H1 (cell line): ENCODE measurements around the gene H6PD. TPM values are rescaled to one million over a fixed set of nuclear protein-coding genes. Genes with fewer than 3 reads are reported as not detected.

Experiments
- CTCF ChIA-PET: fragments of 300-600 bp; sonication (Branson Sonifier 250); formaldehyde crosslinking; loops from one replicate; lab custom pipeline; 2021; ENCODE audit not compliant: partially characterized antibody; lab: Charles Lee
- POLR2A ChIA-PET: fragments of 300-600 bp; sonication (Branson Sonifier 250); formaldehyde crosslinking; loops from one replicate; lab custom pipeline; 2021; ENCODE audit warnings: inconsistent platforms; ENCODE audit not compliant: partially characterized antibody; lab: Charles Lee
- DNase-seq, 2 experiments: peaks; one replicate each; pipeline versions ENCODE4 v3.0.0 to v3.0.0-alpha.2; 2010 to 2022; ENCODE audit warnings: low spot score in 2 of 2, low read depth in 1 of 2, mixed read lengths in 1 of 2
- FAIRE-seq: peaks from 2 replicates; lab custom pipeline; 2011; peaks lifted over from hg19 to GRCh38; lab: Jason Lieb, UNC
- H2AFZ ChIP-seq: 2 replicates; pipeline ENCODE4 v1.8.1; 2012; ENCODE audit warnings: low read length, inconsistent platforms
- H2AK5ac ChIP-seq: 2 replicates; pipeline ENCODE4 v1.6.1; 2013; ENCODE audit warnings: low read depth, low read length
- H2BK120ac ChIP-seq: replicated peaks from 2 replicates; pipeline ENCODE3; 2013; ENCODE audit warnings: low read depth, low read length, inconsistent platforms
- H2BK12ac ChIP-seq: 2 replicates; pipeline ENCODE4 v1.6.1; 2013; ENCODE audit warnings: low read depth, low read length
- H2BK15ac ChIP-seq: 2 replicates; pipeline ENCODE4 v1.6.1; 2013; ENCODE audit warnings: low read length
- H2BK20ac ChIP-seq: 2 replicates; pipeline ENCODE4 v1.6.1; 2013; ENCODE audit warnings: low read length
- H2BK5ac ChIP-seq: 2 replicates; pipeline ENCODE4 v1.6.1; 2013; ENCODE audit warnings: low read depth, low read length
- H3K14ac ChIP-seq: 2 replicates; pipeline ENCODE4 v1.6.1; 2013; ENCODE audit warnings: inconsistent platforms; ENCODE audit not compliant: insufficient read length
- H3K18ac ChIP-seq: 2 replicates; pipeline ENCODE4 v1.6.1; 2013; ENCODE audit warnings: low read length; ENCODE audit errors: extremely low read depth
- H3K23ac ChIP-seq: 2 replicates; pipeline ENCODE4 v1.6.1; 2013; ENCODE audit warnings: inconsistent platforms; ENCODE audit not compliant: insufficient read length
- H3K23me2 ChIP-seq: 2 replicates; pipeline ENCODE4 v1.6.1; 2013; ENCODE audit warnings: low read depth, low read length
- H3K27ac ChIP-seq: 2 replicates; pipeline ENCODE4 v1.6.1; 2011; ENCODE audit warnings: low read depth, low read length, inconsistent platforms
- H3K27me3 ChIP-seq, 4 experiments: replicated peaks in 1 of 4; 1 replicate in 1 of 4; 2 replicates in 3 of 4; pipeline versions ENCODE4 v1.6.1 to v1.8.1; 2011 to 2013; ENCODE audit warnings: low read length in 3 of 4, mild to moderate bottlenecking in 3 of 4, inconsistent platforms in 2 of 4, mixed read lengths in 2 of 4, moderate library complexity in 1 of 4; ENCODE audit not compliant: control insufficient read depth in 3 of 4, insufficient read depth in 3 of 4; ENCODE audit errors: extremely low read depth in 1 of 4
- H3K36me3 ChIP-seq, 4 experiments: 2 replicates each; pipeline versions ENCODE4 v1.6.1 to v1.8.1; 2011 to 2013; ENCODE audit warnings: mild to moderate bottlenecking in 4 of 4, low read length in 3 of 4, moderate library complexity in 2 of 4, control low read depth in 1 of 4, inconsistent platforms in 1 of 4; ENCODE audit not compliant: insufficient read depth in 4 of 4, control insufficient read depth in 2 of 4
- H3K4ac ChIP-seq: replicated peaks from 2 replicates; pipeline ENCODE3; 2013; ENCODE audit warnings: low read length, low read depth, mixed read lengths, inconsistent platforms; ENCODE audit not compliant: insufficient read length
- H3K4me1 ChIP-seq, 4 experiments: replicated peaks in 1 of 4; 1 replicate in 1 of 4; 2 replicates in 3 of 4; pipeline versions ENCODE4 v1.6.1 to v1.8.1; 2011 to 2013; ENCODE audit warnings: low read length in 3 of 4, inconsistent platforms in 2 of 4, mixed read lengths in 1 of 4; ENCODE audit not compliant: insufficient read depth in 4 of 4, control insufficient read depth in 3 of 4
- H3K4me2 ChIP-seq, 2 experiments: 2 replicates each; pipeline versions ENCODE4 v1.6.1 to v1.8.1; 2011 to 2013; ENCODE audit warnings: low read depth in 2 of 2, low read length in 2 of 2, control low read depth in 1 of 2, inconsistent platforms in 1 of 2, mild to moderate bottlenecking in 1 of 2; ENCODE audit not compliant: insufficient read depth in 1 of 2
- H3K4me3 ChIP-seq, 4 experiments: fragments of 200-600, 300-600 bp in 1 of 4; sonication (generic), shearing (Covaris generic), sonication (Bioruptor Twin) in 1 of 4; 2 replicates each; pipeline versions ENCODE4 v1.5.1 to v1.8.1; 2011 to 2016; ENCODE audit warnings: low read length in 4 of 4, low read depth in 3 of 4, control low read depth in 2 of 4, inconsistent platforms in 2 of 4, mild to moderate bottlenecking in 2 of 4, mixed read lengths in 1 of 4, moderate library complexity in 1 of 4; ENCODE audit not compliant: insufficient read depth in 2 of 4; ENCODE audit errors: extremely low read depth in 1 of 4
- H3K56ac ChIP-seq: replicated peaks from 2 replicates; pipeline ENCODE3; 2013; ENCODE audit warnings: low read depth, mild to moderate bottlenecking, mixed read lengths, low read length, inconsistent platforms; ENCODE audit not compliant: insufficient read length
- H3K79me1 ChIP-seq: 2 replicates; pipeline ENCODE4 v1.6.1; 2013; ENCODE audit warnings: low read depth, low read length, control low read depth
- H3K79me2 ChIP-seq, 2 experiments: 2 replicates each; pipeline versions ENCODE4 v1.6.1 to v1.8.1; 2012 to 2013; ENCODE audit warnings: low read length in 2 of 2, mild to moderate bottlenecking in 2 of 2, inconsistent platforms in 1 of 2; ENCODE audit not compliant: insufficient read depth in 2 of 2, control insufficient read depth in 1 of 2
- H3K9ac ChIP-seq, 4 experiments: replicated peaks in 1 of 4; 1 replicate in 1 of 4; 2 replicates in 3 of 4; pipeline versions ENCODE4 v1.6.1 to v1.8.1; 2011 to 2013; ENCODE audit warnings: low read depth in 3 of 4, low read length in 3 of 4, control low read depth in 2 of 4, mild to moderate bottlenecking in 2 of 4, moderate library complexity in 2 of 4, inconsistent platforms in 1 of 4; ENCODE audit errors: extremely low read depth in 1 of 4
- H3K9me3 ChIP-seq, 2 experiments: 2 replicates each; pipeline versions ENCODE4 v1.6.1 to v1.8.1; 2012 to 2013; ENCODE audit warnings: mild to moderate bottlenecking in 2 of 2, moderate library complexity in 2 of 2, control low read depth in 1 of 2, inconsistent platforms in 1 of 2, low read depth in 1 of 2, low read length in 1 of 2, mixed read lengths in 1 of 2; ENCODE audit not compliant: insufficient read depth in 2 of 2
- H4K20me1 ChIP-seq, 2 experiments: replicated peaks in 1 of 2; 2 replicates each; pipeline versions ENCODE3 to v1.8.1; 2011 to 2013; ENCODE audit warnings: inconsistent platforms in 2 of 2, low read length in 2 of 2, mild to moderate bottlenecking in 1 of 2; ENCODE audit not compliant: insufficient read depth in 2 of 2, control insufficient read depth in 1 of 2
- H4K5ac ChIP-seq: 2 replicates; pipeline ENCODE4 v1.6.1; 2013; ENCODE audit warnings: low read length, low read depth, mixed read lengths, inconsistent platforms; ENCODE audit not compliant: insufficient read length
- H4K8ac ChIP-seq: 2 replicates; pipeline ENCODE4 v1.8.0; 2013; ENCODE audit warnings: mild to moderate bottlenecking, moderate library complexity, low read length, inconsistent platforms; ENCODE audit not compliant: insufficient read depth; ENCODE audit errors: extremely low read depth
- H4K91ac ChIP-seq: replicated peaks from 2 replicates; pipeline ENCODE3; 2013; ENCODE audit warnings: low read length, mixed read lengths, inconsistent platforms; ENCODE audit not compliant: insufficient read length
- CTCF ChIP-seq, 3 experiments: IDR thresholded peaks; 1 replicate in 2 of 3; 2 replicates in 1 of 3; pipeline versions ENCODE4 v1.5.1 to v1.6.1; 2011; ENCODE audit warnings: low read length in 3 of 3, mild to moderate bottlenecking in 3 of 3, inconsistent platforms in 2 of 3, low read depth in 1 of 3, moderate library complexity in 1 of 3; ENCODE audit not compliant: insufficient read depth in 1 of 3; ENCODE audit errors: control extremely low read depth in 1 of 3
- PHF8 ChIP-seq: fragments of 200-600 bp; sonication (generic); conservative IDR thresholded peaks from 2 replicates; pipeline ENCODE4 v1.7.1; 2012; ENCODE audit warnings: low read depth, mild to moderate bottlenecking, inconsistent platforms, low read length, moderate library complexity
- TAF7 ChIP-seq: optimal IDR thresholded peaks from 2 replicates; pipeline ENCODE3; 2011; ENCODE audit warnings: low read depth, mild to moderate bottlenecking, inconsistent platforms, low read length, moderate library complexity, borderline replicate concordance
- YY1 ChIP-seq: IDR thresholded peaks from 2 replicates; pipeline ENCODE4 v1.6.1; 2011; ENCODE audit warnings: low read depth, mild to moderate bottlenecking, low read length
- ZNF274 ChIP-seq: IDR thresholded peaks from 2 replicates; pipeline ENCODE4 v1.7.0; 2012; ENCODE audit warnings: low read length, borderline replicate concordance; ENCODE audit errors: extremely low read depth
- WGBS, 2 experiments: shearing (Covaris generic) in 1 of 2; methylation state at CpG; one replicate each; pipeline versions ENCODE4 v1.1.6 to v1.1.7; 2013 to 2015; ENCODE audit warnings: low lambda C conversion rate in 2 of 2, mixed read lengths in 2 of 2, inconsistent platforms in 1 of 2, low coverage in 1 of 2, missing lambda C conversion rate in 1 of 2; ENCODE audit not compliant: insufficient replicate concordance in 2 of 2, insufficient coverage in 1 of 2, insufficient read length in 1 of 2; ENCODE audit errors: extremely low coverage in 1 of 2, missing lambda C conversion rate in 1 of 2; 5-methylcytosine and 5-hydroxymethylcytosine counted together
- polyA plus RNA-seq, 7 experiments: library from polyadenylated mRNA; depleted of rRNA in 3 of 7; stranded (reverse) in 5 of 7; unstranded in 2 of 7; fragments of >200 nt in 5 of 7; fragments of 200-250 nt in 2 of 7; gene quantifications; 1 replicate in 5 of 7; 2 replicates in 1 of 7; 4 replicates in 1 of 7; pipeline versions ENCODE4 v1.2.1 to v1.2.3, GENCODE V29; 2011 to 2013; ENCODE audit warnings: missing spikeins in 2 of 7, mixed read lengths in 2 of 7
- total RNA-seq: library from RNA; stranded (reverse); fragmentation: NEBNext Ultra II Directional; extraction: Animal tissue kit (Norgen Biotek cat#: 25700); gene quantifications from 2 replicates; pipeline ENCODE4 v1.2.1, GENCODE V29; 2021
- TF ChIP-seq, protein P1 (sequence below): IDR thresholded peaks from 2 replicates; pipeline ENCODE4 v1.6.1; 2011; ENCODE audit warnings: low read depth, mild to moderate bottlenecking, low read length; ENCODE audit not compliant: insufficient read depth

Gene H6PD
- total and polyA plus RNA-seq, 2 of the 8 experiments (the other 6 are each of a cell fraction or from before 2014, with no cell fraction given): 3.6 to 3.8 TPM

GRCh38 chr1:9280015-9280860 is 45.7 kb downstream of the H6PD start:
- Histone ChIP-seq H3K9ac (no peak overlapping the region), H3K18ac (no peak overlapping the region; the same call in none of the 2 replicates), H4K8ac (peak overlapping the region; percentile 53; the same call in 1 of the 2 replicates), H3K4me3 (no peak overlapping the region), H2AFZ (peak overlapping the region; percentile 78; the same call in 1 of the 2 replicates), H3K23me2 (no peaks in the 10 kb centered on the region; the same call in 1 of the 2 replicates), H2BK12ac (peak overlapping the region; percentile 50; the same call in 1 of the 2 replicates), H2BK20ac (peak overlapping the region; percentile 86; the same call in 1 of the 2 replicates), H3K9me3 (no peaks in the 10 kb centered on the region; a peak in 1 of 4 replicates), H3K36me3 (no peaks in the 10 kb centered on the region), H3K4me2 (peak overlapping the region; percentile 37 to 38; a peak in 2 of 4 replicates), H2BK15ac (no peak overlapping the region), H4K91ac (no peak overlapping the region), H3K79me2 (no peaks in the 10 kb centered on the region), H3K56ac (no peak overlapping the region), H4K20me1 (no peaks in the 10 kb centered on the region), H3K4ac (no peak overlapping the region), H2BK120ac (no peak overlapping the region), H2AK5ac (no peak overlapping the region), H3K14ac (no peak overlapping the region), H3K27ac (no peak overlapping the region), H2BK5ac (no peak overlapping the region; the same call in 1 of the 2 replicates), H3K23ac (no peak overlapping the region), H3K4me1 (peaks cover 0 to 14% (median 9%) of the 10 kb centered on the region in 4 experiments; a peak in 6 of 7 replicates), H4K5ac (no peak overlapping the region), H3K27me3 (no peaks in the 10 kb centered on the region; a peak in 1 of 7 replicates), H3K79me1 (no peaks in the 10 kb centered on the region)
- ChIA-PET CTCF (interaction anchor here (0.5 to 6.6 kb wide), 10 partner anchors 8 to 283 kb away, joined by 3 to 61 read pairs (median 4); partner anchors contain the start of gene H6PD), POLR2A (interaction anchor here (0.9 kb wide), 1 partner anchor 13 kb away, joined by 4 read pairs; no protein-coding TSS in a partner anchor)
- DNase-seq: no peak
- 56% methylated on average over 24 of the region's 36 CpGs; no CpG with 5 or more reads in 1 of the 2 experiments for WGBS, 2 experiments
- no peak for FAIRE-seq
- TF ChIP-seq ZNF274 (no peak), PHF8 (no peak), YY1 (no peak), TAF7 (no peak), CTCF (IDR thresholded peaks at IDR 0.05; ENCODE audit: control extremely low read depth in 1 of 3, insufficient read depth in 1 of 3, low read depth in 1 of 3, low read length in 3 of 3) (no peak)
- TF ChIP-seq, protein P1, sequence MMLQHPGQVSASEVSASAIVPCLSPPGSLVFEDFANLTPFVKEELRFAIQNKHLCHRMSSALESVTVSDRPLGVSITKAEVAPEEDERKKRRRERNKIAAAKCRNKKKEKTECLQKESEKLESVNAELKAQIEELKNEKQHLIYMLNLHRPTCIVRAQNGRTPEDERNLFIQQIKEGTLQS: no peak
